Muscle layer of duodenum (tissue), 2 donors: ENCODE results near the gene TPGS1.
A peak's percentile ranks its signal among the peaks of the same experiment; 100 is the strongest.

Experiments used
- H3K27ac ChIP-seq: one replicate; pipeline ENCODE4 v1.7.0; 2013; ENCODE audit warnings: mild to moderate bottlenecking, low read length
- H3K27me3 ChIP-seq: one replicate; pipeline ENCODE4 v1.7.0; 2013; ENCODE audit warnings: low read depth, mild to moderate bottlenecking, control low read depth, low read length
- H3K36me3 ChIP-seq, 2 donors: one replicate each; pipeline ENCODE4 v1.7.0; 2013; ENCODE audit warnings: low read length in 2 of 2, control low read depth in 1 of 2, mild to moderate bottlenecking in 1 of 2; ENCODE audit not compliant: insufficient read depth in 2 of 2, control insufficient read depth in 1 of 2
- H3K4me1 ChIP-seq, 2 donors: one replicate each; pipeline ENCODE4 v1.7.0; 2013; ENCODE audit warnings: low read length in 2 of 2, mild to moderate bottlenecking in 2 of 2, control low read depth in 1 of 2, moderate library complexity in 1 of 2; ENCODE audit not compliant: insufficient read depth in 2 of 2, control insufficient read depth in 1 of 2
- H3K4me3 ChIP-seq, 2 donors: one replicate each; pipeline ENCODE4 v1.7.0; 2013; ENCODE audit warnings: low read length in 2 of 2, low read depth in 1 of 2, mild to moderate bottlenecking in 1 of 2
- H3K9me3 ChIP-seq, 2 donors: one replicate each; pipeline ENCODE4 v1.7.0; 2013; ENCODE audit warnings: low read length in 2 of 2, control low read depth in 1 of 2, mild to moderate bottlenecking in 1 of 2; ENCODE audit not compliant: control insufficient read depth in 1 of 2
- donor health status: healthy.

The TPGS1 gene

DNA sequence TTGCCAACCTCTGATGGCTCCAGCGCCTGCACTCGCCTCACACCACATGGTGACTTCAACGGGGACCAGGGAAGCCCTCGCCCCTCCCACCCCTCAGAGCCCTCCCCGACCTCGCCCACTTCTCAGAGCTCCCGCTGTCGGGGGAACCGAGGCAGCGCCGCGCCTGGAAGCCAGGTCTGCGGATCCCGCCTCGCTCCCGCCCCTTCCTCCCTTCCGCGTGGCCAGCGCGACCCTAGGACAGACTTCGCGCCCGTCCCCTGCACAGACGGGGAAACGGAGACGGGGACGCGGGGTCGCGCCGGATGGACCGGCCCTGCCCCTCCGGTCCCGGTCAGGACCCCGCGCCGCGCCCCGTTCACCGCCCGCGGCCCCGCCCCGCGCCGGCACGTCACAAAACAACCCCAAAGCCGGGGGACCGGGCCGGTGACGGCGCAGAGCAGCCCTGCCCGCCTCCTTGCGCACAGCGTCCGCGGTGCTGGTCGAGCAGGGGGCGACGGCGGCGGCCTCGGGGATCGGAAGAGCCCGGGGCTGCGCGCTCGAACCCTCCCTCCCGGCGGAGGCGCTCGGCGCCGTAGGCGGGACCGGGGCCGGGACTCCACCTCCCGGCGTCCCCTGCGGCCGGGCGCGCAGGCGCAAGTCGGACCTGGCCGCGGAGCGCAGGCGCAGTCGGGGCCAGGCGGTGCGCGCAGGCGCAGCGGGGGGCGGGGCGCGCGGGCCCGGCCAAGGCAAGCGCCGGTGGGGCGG is 23.9 kb downstream of the TPGS1 start:
- H3K9me3 ChIP-seq = no peaks in the 10 kb centered on the region
- peaks cover 11 to 24% of the 10 kb centered on the region in 2 donors for H3K4me1 ChIP-seq
- H3K36me3 ChIP-seq = peaks cover 0 to 5% of the 10 kb centered on the region in 2 donors
- peak overlapping the region; percentile 16 for H3K27ac ChIP-seq
- no peaks in the 10 kb centered on the region for H3K27me3 ChIP-seq
- peak overlapping the region; percentile 52 to 92 for H3K4me3 ChIP-seq

DNA sequence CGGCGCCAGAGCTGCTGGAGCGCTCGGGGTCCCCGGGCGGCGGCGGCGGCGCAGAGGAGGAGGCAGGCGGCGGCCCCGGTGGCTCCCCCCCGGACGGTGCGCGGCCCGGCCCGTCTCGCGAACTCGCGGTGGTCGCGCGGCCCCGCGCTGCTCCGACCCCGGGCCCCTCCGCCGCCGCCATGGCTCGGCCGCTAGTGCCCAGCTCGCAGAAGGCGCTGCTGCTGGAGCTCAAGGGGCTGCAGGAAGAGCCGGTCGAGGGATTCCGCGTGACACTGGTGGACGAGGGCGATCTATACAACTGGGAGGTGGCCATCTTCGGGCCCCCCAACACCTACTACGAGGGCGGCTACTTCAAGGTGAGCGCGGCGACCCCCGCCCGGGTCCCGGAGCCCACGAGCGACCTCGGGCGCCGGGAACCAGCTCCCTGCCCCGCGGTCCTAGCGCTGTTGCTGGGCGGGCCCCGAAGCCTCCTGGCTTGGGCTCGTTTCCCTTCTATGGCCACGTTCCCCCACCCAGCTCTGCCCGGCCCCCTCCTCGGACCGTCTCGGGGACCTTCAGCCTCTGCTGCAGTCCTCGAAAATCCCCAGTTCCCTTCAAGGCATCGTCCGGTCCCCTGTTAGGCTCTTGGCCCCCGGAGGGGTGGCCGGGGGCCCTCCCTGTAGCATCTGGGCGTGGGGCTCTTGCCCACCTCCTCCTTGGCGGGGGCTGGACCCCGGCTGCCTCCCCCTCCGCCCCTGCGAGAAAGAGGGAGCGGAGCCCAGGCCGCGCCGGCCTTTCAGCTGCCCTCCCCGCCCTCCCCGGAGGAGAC is 24.7 kb downstream of the TPGS1 start, which contains the start of gene CDC34:
CDC34 (plus strand) TSS at position 8 of the 808 bp plus-strand sequence; CDS start at position 180, 172 bp downstream.
- Histone ChIP-seq H3K4me1 (peaks cover 11 to 24% of the 10 kb centered on the region in 2 donors), H3K27me3 (no peaks in the 10 kb centered on the region), H3K9me3 (no peaks in the 10 kb centered on the region), H3K36me3 (peaks cover 0 to 13% of the 10 kb centered on the region in 2 donors), H3K27ac (peak within 1 kb of the TSS; percentile 77), H3K4me3 (peak within 1 kb of the TSS; percentile 74 to 96)

DNA sequence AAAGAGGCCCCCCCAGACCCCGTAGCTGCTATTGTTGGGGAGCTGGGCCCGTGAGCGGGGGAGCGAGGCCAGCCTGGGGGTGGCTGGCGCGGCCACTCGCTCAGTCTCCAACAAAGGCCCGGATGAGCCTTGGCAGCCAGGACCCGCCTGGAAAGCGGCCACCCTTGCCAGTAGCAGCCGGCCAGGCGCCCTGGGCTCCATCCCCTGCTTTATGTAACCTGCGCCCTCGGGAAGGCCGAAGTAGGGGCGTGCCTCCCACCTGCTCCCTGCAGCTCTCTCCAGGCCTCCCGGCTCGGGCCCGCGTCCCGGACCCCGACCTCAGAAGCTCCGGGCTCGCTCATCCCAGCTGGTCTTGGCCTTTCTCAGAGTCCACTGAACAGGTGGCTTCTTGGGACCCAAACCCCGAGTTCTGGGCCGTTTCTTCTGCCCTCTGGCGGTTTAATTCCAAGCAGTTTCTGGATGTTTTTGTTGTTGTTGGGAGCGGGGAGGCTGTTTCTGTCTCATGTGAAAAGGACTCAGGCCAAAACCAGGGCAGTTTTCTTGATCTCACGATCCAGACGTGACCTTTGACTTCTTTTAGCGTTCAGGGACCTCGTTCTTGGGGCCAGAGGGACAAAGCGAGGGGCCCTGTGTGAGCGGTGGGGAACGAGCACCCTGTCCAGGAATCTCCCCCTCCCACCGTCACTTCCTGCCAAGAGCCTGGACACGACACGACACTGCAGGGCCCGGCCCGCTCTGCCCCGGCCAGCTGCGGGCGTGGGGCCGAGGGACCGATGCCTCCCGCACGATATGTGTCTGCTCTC is 25.5 kb downstream of the TPGS1 start:
- Histone ChIP-seq H3K4me1 (peaks cover 11 to 24% of the 10 kb centered on the region in 2 donors), H3K36me3 (peaks cover 0 to 17% of the 10 kb centered on the region in 2 donors), H3K27ac (peak overlapping the region; percentile 77), H3K9me3 (no peaks in the 10 kb centered on the region), H3K27me3 (no peaks in the 10 kb centered on the region), H3K4me3 (peak overlapping the region; percentile 74 to 96)

DNA sequence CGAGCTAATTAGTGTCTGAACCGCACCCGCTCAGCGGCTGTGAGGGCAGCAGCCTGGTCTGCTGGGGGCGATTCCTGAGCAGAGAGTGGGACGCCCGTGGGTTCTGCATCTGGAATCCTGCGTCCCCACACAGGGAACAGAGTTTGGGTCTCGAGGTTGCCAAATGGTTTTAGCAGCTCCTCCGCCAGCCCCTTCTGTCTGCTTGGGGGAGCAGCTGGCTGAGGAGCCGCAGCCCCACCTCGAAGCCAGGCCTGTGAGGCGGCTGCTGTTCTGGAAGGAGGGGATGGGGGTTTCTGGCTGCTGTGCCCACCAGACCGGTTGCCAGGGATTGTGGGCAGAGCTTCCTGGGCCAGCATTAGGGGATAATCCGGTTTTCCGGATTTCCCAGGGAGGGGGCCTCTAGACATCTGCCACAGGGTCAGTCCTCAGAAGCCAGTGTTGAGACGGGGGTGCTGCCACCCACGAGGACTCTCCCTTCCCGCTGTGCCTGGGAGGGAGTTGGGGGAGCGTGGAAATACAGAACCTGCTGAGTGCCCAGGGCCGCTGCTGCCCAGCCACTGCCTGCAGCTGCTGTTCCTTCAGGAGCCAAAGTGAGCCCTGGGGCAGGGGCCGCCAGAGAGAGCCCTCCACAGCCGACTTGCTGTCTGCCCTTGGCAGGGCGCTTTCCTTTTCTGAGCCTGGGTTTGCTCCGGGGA is 26.2 kb downstream of the TPGS1 start:
- peaks cover 11 to 24% of the 10 kb centered on the region in 2 donors for H3K4me1 ChIP-seq
- no peaks in the 10 kb centered on the region for H3K9me3 ChIP-seq
- peaks cover 0 to 25% of the 10 kb centered on the region in 2 donors for H3K36me3 ChIP-seq
- H3K27ac ChIP-seq = peak overlapping the region; percentile 77
- H3K27me3 ChIP-seq = no peaks in the 10 kb centered on the region
- peak overlapping the region; percentile 74 to 96 for H3K4me3 ChIP-seq

GRCh38 chr19:534088-534487 is 26.8 kb downstream of the TPGS1 start:
- Histone ChIP-seq H3K4me3 (peak overlapping the region; percentile 74 to 96), H3K4me1 (peaks cover 11 to 24% of the 10 kb centered on the region in 2 donors), H3K9me3 (no peaks in the 10 kb centered on the region), H3K36me3 (peaks cover 0 to 30% of the 10 kb centered on the region in 2 donors), H3K27me3 (no peaks in the 10 kb centered on the region), H3K27ac (no peak overlapping the region)

- H3K27ac ChIP-seq = no peak overlapping the region
- H3K9me3 ChIP-seq = no peaks in the 10 kb centered on the region
- H3K36me3 ChIP-seq = peaks cover 4 to 38% of the 10 kb centered on the region in 2 donors
- peaks cover 11 to 24% of the 10 kb centered on the region in 2 donors for H3K4me1 ChIP-seq
- H3K4me3 ChIP-seq = no peak overlapping the region
- H3K27me3 ChIP-seq = no peaks in the 10 kb centered on the region
Observed at GRCh38 chr19:535017-535835, 27.9 kb downstream of the TPGS1 start.

GRCh38 chr19:536031-536880 is 29.0 kb downstream of the TPGS1 start:
- H3K9me3 ChIP-seq = no peaks in the 10 kb centered on the region
- H3K36me3 ChIP-seq = peaks cover 4 to 45% of the 10 kb centered on the region in 2 donors
- H3K4me1 ChIP-seq = peaks cover 11 to 24% of the 10 kb centered on the region in 2 donors
- no peak overlapping the region for H3K27ac ChIP-seq
- H3K4me3 ChIP-seq = no peak overlapping the region
- no peaks in the 10 kb centered on the region for H3K27me3 ChIP-seq

DNA sequence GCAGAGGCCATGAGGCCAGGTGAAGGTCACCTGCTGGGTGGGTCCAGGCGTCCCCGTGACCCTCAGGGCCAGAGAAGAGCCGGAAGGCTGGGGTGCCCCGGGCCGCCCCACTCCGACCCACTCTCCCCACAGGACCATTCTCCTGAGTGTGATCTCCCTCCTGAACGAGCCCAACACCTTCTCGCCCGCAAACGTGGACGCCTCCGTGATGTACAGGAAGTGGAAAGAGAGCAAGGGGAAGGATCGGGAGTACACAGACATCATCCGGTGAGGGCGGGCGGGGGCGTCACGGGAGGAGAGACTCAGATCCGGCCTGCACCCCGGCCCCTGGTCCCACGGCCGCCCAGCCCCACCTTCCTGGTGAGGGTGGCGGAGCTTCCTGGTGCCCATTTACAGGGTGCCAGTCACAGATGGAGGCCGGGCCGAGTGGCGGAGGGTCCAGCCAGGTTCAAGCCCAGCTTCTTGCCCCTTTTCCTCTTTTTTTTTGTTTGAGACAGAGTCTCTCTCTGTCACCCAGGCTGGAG is 29.6 kb downstream of the TPGS1 start:
- Histone ChIP-seq H3K36me3 (peaks cover 4 to 52% of the 10 kb centered on the region in 2 donors), H3K9me3 (no peaks in the 10 kb centered on the region), H3K4me1 (peaks cover 11 to 24% of the 10 kb centered on the region in 2 donors), H3K27me3 (no peaks in the 10 kb centered on the region), H3K27ac (no peak overlapping the region), H3K4me3 (no peak overlapping the region)

DNA sequence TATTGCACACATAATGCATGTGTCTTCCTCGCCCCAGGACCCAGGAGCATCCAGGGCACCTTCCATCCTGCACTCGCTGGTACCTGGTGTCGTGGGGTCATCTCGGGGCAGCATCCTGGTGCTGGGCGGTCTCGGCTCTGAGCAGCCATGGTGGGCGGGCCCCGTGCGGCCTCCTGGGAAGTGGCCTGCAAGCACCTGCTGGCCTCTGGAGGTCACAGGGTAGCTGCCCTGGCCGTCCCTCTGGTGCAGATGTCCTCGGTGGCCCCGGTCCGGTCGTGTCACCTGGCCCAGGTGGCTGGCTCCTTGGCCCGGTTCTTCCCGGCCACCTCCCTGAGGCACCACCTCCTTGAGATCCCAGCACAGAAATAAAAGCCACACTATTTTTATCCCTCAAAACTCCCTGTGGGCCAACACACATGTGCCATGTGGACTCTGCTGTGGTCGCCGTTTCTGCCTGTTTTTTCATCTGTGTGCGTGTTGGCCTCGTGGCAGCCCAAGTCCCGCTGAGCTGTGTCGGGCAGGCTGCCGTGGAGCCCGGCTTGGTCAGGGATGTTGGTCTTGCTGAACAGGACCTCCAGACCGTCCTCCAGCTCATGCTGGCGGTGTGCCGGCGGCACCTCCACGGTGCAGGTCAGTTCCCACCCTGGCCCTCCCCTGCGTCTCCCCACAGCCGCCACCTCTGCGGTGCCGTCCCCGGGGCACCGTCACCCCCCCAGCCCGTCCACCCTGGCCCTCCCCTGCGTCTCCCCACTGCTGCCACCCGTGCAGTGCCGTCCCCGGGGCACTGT is 31.5 kb downstream of the TPGS1 start:
- Histone ChIP-seq H3K4me1 (peaks cover 3 to 17% of the 10 kb centered on the region in 2 donors), H3K27ac (no peak overlapping the region), H3K9me3 (no peaks in the 10 kb centered on the region), H3K27me3 (no peaks in the 10 kb centered on the region), H3K4me3 (no peak overlapping the region), H3K36me3 (peaks cover 4 to 59% of the 10 kb centered on the region in 2 donors)
